GM21529 (cell line): ENCODE data around the gene CNNM3.

Source experiments
- ATAC-seq: cut with Tn5 transposase; IDR thresholded peaks from one replicate; pipeline ENCODE4 v1.9.1; 2021; ENCODE audit not compliant: unreplicated experiment

CNNM3 gene

DNA sequence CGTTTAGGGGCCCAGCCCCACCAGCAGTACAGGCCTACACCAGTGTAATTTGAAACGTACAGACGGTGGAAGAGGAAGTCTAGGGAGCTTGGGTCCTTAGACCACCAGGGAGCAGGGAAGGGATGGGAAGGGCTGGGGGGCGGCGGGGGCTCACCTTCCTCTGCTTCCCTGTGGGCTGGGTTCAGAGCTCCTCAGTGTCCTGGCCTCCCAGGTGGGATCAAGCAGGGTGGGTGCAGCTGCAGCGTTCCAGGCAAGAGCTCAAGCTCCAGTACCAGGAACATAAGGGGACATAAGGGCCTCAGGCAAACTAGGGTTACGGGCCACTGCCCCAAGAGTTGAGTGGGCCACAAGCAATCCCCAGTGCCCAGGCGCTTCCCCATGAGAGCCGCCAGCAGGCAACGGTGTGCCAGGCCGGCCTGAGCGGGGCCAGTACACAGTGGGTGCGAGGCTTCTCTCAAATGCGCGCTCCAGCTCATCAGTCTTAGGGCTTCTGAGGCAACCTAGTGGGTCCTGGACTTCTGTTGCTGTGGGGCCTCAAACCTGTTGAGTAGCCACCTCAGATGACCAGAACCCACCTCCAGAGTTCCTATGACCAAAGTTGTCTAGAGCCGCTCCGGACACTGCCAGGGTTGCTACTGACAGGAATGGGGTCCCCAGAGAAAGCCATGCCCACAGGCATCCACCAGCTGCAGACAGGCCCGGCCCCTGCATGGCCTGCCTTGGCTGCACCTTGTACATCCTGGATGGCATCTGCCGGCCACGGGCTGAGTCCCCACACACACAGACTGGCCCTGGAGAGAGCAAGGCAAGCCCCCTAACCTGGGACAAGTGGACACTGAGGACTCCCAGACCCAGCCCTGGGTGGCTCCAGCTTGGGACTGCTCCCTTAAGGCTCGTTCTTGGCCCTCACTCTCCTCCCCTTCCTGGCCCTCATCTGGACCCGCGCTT lies 22.6 kb downstream of the CNNM3 start:
- ATAC-seq = no peak

DNA sequence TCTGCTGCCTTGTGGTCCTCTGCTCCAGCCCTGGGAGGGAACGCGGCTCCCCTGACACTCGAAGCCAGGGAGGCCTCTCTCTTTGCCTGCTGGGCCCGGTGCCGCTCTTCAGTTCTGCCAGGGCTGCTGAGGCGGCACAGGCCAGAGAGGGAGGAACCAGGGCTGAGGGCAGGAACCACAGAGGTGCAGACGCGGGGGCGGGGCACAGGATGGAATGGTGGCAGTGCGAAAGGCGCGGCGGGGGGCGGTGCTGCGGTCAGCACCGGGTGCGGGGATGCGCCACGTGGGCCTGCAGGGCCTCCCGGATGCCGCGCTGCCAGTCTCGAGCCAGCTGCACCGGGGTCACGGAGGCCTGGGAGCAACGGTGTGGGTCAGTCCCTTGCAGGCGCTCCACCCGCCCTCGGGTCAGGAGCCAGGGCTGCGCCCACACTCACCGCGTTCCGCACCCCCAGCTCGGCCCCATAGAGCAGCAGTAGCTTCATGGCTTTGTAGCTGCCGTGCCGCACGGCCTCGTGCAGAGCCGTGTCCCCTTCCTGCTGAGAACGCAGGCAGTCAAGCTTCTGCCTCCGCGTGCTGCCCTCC lies 23.3 kb downstream of the CNNM3 start:
- ATAC-seq = peak; percentile 65

DNA sequence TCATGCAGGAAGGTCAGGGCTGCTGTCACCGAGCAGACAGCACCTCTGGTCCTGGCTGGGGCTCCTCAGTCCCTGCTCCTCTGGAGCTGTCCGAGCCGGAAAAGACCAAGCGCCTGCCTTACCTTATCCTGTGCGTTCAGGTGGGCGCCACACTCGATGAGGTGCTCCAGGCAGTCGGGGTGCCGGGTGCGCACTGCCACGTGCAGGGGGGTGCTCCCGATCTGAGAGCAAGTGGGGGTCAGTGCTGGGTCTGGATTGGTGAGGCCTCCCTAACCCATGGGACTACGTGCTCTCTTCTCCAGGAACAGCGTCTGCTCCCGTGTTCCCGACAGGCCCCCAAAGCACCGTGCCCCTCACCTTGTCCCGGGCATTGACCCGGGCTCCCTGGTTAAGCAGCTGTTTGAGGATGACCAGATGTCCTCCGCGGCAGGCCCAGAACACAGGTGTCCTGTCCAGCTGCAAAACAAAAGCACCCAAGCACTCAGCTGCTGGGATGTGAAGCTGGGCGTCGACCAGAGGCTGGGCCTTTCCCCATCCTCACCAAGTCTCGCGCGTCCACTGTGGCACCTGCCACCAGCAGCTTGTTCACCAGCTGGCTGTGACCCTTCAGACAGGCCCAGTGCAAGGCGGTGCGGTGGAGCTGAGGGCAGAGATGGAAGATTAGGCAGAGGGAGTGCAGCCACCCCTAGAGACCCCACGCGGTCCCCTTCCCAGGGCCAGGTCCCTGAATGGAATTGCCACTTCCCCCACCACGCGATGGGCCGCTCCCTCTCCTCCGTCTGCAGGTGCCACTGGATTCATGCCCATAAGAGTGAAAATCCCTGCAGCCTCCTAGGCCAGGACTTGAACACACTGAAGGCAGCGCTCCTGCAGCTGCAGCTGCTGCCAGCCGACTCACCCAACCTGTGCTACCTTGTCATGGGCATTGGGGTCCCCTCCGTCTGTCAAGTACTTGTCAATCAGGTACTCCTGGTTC lies 24.1 kb downstream of the CNNM3 start:
- ATAC-seq = no peak

DNA sequence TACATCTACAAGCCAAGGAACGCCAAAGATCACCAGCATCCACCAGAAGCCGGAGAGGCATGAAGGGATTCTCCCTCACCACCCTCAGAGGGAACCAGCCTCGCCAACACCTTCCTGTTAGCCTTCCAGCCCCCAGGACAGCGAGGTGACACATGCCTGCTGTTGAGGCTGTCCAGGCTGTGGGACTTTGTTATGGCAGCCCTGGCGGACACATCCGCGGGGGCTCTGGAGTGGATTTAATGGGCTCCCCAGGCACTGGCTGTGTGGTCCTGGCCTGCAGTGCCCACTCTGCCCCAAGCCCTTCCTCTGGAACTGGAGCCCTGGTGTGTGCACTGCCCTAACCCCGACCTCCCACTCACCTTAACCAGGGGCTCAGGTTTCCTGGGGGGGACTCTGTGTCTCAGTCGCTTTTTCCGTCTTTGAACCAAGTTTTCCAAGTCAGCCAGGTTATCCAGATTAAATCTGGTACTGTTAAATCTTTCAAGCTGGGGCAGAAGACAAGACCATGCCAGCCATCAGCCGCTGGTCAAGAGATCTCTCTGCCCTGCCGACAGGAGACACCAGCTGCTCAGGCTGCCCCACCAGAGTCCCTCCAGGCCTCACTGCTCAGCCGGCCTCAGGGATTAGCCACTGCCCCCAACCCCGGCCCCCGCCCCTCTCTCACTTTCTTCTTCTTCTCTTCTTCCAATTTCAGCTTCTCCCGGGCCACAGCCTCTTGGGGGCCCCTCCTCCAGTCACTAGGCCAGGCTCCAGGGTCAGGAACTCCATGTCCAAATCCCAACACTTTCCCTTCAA lies 25.8 kb downstream of the CNNM3 start:
- ATAC-seq = no peak

DNA sequence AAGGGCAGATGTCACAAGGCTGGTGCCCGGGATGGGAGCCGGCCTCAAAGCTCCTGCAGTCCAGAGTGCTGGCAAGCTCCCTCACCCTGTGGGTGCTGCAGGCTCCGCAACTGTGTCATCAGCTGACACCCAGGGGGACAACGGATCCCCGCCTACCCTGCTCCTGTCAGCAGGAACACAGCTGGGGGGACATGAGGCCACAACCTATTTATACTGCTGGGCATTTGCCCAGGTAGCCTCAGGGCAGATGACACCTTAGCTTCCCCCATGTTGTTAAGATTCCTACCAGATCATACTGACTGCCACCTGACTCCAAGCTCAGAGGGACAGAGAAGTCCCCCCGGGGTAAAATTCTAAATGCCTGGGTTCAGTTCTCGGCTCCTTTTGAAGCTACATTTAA lies 26.5 kb downstream of the CNNM3 start:
- ATAC-seq = no peak

DNA sequence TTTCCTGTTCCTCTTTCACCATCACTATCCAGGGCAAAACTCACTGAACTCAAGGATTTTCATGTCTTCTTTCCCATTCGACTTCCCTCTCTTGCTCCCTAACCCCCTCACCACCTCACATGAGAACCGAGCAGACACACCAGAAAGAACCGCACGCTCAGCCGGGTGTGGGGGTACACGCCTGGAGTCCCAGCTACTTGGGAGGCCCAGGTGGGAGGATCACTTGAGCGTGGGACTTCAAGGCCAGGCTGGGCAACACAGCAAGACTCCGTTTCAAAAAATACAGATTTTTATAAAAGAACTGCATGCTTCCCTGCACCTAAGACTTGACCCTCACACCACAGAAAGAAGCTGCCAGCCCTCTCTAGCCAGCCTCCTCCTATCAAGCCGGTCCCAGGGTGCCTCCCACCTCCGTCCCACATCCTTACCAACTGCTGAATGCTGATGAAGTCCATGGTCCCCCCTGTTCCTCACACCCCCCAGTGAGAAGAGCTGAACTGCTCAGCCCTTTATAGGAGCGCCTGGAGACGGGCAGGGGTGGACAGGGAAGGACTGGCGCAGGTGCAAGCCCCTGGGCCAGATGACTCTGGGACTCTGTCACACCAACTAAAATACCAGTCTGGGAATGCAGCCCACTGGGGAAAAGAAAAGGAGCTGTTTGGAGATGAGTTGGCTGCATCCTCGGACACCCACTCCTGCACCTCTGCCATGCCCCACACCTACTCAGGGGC lies 27.6 kb downstream of the CNNM3 start, which contains the start of gene ANKRD23:
ANKRD23 (minus strand) TSS at position 484 of the 731 bp plus-strand sequence; CDS start at position 455, 29 bp downstream.
- no peak for ATAC-seq

DNA sequence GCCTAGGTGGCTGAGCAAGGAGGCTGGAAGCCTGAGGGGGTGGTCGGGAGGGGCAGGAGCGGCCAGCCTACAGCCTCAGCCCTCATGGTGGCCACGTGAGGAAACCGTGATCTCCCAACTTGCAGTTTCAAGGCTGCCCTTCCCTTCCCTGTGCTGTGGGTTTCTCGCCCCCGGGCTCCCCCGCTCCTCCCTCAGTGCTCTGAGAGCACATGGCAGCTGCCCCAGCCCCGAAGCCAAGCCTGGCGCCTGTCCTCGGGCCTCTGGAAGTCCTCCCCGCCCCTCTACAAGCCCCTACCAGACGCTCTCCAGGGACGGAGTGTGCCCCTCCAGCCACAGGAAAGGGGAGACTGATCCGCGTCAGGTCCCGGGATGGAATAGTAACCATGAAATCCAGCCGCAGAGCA lies 28.3 kb downstream of the CNNM3 start:
- ATAC-seq = no peak

DNA sequence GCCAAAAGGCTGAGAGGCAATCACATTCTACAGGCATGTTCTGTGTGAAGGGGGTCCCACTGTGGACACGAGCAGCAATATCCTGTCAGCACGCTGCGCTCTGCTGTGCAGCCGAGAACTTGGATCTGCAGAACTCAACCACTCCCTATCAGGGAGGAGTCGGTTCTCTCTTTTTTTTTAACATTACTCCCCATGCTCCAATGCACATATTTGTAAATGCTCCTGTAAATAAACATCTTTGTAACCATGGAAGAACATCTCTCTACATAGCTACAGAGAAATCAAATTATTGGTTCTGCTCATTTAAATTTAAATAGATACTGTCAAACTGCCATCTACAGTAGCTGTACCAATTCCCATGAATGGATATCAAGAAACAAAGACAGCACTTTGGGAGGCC lies 30.8 kb downstream of the CNNM3 start:
- ATAC-seq = no peak

DNA sequence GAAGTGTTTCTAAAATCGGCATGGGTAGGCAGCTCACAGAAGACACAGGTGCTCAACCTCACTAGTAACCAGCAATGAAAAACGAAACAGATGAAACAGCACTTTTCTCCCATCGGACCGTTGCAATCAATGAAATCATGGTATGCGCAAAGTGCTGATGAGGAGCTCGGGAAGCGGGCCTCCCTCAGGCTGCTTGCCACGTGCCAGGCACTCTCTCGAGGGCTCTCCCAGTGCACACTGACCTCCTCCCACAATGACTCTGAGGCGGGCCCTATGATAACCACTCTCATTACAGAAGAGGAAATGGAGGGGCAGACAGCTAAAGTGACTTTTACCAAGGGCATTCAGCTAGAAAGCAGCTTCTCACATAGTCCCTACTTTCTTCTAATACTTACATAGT lies 31.5 kb downstream of the CNNM3 start:
- no peak for ATAC-seq

DNA sequence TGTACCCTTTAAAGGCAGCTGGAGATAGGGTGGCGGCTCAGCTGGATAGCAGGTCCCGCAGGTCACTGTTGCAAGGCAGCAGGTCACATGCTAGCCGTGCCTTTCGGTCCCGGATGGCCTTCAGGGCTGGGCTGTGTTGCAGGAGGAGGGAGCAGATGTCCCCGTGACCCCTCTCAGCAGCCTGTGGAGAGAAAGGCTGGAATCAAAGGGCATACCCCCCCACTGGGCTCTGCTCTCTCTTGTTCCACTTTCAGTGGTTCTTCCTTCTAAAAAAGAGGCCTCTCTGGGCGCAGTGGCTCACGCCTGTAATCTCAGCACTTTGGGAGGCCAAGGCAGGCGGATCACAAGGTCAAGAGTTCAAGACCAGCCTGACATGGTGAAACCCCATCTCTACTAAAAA lies 32.2 kb downstream of the CNNM3 start:
- ATAC-seq = no peak

DNA sequence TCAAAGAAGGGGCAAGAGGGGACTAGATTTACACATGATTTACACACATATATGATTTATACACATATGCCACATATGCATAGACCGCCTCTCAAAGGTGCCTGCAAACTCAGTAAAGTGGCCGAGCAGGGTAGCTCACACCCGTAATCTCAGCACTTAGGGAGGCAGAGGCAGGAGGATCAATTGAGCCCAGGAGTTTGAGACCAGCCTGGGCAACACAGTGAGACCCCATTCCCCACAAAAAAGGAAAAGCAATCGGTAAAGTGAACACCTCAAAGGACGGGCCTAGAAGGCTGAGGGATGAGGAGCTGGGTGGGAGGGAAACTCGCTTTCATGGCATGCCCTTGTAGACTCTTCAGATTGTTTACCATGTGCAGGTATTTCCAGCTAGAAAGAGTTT lies 36.6 kb downstream of the CNNM3 start:
- no peak for ATAC-seq

DNA sequence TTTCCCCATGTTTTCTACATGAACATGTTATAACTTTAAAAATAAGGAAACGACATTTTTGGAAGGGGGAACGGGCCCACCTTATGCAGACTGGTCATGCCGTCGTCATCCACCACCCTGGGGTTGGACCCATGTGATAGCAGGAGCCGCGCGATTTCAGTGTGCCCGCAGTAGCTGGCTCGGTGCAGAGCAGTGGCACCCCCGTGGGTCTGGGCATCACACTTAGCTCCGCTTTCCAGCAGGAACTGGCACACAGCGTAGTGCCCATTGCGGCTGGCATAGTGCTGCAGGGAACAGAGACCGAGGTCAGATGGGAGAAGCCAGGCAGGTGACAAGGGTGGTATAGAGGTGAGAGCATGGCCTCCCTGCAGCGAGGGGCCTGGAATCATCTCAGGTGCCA lies 37.3 kb downstream of the CNNM3 start:
- no peak for ATAC-seq

DNA sequence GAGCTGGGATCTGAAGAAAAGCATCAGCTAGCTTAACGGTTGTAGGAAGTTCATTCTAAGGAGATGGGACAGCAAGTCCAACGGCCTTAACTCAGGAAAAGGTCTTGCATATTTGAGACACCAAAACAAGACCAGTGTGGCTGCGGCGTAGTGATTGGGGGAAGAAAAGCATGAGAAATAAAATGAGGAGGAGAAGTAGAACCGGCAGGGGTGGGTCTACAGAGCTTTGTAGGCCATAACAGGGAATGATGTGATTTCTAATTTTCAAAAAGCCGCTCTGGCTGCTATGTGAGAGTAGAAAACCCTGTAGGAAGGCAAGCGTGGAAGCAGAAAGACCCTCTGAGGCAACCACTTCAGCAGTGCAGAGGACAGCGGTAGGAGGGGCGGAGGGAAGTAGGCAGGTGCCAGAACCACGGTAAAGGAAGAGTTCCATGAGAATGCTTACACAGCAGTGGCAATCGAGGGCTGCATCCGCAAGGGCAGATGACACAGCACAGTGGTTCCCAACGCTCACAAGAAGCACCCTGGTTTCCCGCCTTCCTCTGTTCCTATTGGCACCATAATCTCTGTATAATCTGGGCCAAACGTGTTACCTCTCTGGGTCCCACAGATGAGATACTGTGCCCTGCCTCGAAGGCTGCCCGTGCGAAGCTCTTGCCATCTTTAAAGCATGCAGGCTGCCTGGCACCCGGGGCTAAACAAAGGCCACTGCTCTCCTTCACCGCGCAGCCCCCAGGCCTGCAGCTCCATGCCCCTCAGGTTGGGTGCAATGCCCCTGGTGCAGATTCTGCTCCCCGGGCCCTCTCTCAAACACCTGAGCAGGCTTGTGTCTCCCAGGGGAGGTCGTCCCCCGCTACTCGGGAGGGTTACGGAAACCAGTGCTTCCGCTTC lies 41.0 kb downstream of the CNNM3 start:
- peak; percentile 1 for ATAC-seq

DNA sequence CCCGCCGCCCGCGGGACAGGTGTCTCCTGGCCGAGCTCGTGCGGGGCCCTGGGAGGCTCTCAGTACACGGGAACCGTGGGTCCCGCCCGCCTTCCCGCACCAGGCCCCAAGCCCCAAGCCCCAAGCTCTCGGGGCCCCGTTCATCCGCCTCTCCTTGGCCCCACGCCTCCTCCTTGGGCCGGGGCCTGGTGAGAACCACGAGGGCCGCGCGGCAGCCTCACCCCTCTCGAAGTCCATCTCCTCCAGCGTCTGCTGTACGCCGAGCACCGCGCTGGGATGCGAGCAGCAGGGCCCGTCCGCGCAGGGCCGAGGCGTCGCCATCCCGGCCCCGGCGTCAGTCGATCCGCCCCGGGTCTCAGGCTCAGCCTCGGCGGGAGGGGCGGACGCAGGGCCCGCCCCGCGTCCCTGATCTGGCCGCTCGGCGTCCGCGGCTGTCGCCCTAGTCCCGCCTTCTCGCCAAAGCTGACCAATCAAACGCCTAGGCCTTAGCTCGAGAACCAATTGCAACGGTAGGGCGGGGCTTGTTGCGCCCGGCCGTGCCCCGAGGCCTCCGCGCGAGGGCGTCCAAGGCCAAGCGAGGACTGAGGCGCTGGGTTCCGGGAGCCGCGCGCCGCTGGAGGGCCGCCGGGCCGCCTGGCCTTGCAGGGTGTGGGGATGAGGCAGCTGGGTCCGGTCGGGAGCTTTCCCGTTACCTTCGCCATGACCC lies 41.8 kb downstream of the CNNM3 start, which contains the start of gene ANKRD39:
ANKRD39 (minus strand) TSS at position 350 of the 706 bp plus-strand sequence; CDS start at position 321, 29 bp downstream.
- peak; percentile 92 for ATAC-seq

DNA sequence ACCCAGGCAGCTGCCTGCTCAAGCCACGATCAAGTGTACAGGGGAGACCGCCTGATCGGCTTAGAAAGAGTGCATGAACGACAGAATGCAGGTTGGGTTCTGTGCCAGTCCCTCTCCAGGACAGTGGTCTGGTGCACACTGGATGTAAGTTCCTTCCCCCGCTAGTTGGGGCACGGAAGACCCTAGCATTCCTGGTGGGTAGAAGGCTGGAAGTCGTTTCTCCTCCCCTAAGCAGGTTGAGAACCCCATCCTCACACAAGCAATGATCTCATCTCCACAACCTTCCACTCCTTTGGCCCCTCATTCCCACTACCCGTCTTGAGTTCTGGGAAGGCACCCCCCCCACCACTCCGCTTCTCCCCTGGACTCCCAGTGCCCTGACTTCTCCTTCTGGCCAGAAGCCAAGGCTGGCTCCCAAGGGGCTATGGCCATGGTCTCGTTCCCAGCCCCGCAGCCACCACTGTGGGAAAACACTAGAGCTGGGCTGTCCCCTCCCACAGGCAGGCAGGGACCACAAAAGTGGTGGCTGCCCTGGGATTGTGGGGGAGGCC lies 43.1 kb downstream of the CNNM3 start:
- no peak for ATAC-seq

DNA sequence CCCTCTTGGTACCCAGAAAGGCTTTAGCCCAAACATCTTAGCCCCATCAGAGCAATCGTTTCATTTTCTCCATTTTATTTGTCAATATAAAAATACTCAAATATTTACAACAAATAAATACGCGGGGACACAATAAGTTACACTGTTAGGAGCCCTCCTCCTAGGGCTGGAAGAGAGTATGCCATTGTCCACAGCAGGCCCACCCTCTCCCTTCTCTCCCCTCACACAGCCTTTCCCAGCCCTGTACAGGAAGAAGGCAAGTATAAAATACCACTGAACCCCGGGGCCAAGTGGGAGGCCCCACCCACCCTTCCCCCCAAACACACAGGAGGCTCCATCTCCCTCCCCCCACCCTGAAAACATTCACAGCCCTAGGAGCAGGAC lies 43.6 kb downstream of the CNNM3 start:
- no peak for ATAC-seq
